GM19463 (cell line): ENCODE measurements around the gene CRACR2B.
A peak's percentile ranks its signal among the peaks of the same experiment; 100 is the strongest.

Source experiments
- ATAC-seq: cut with Tn5 transposase; IDR thresholded peaks from one replicate; pipeline ENCODE4 v1.9.1; 2021; ENCODE audit warnings: mild to moderate bottlenecking, moderate library complexity; ENCODE audit not compliant: unreplicated experiment

Gene CRACR2B

GRCh38 chr11:837189-837989, 9.7 kb downstream of the CRACR2B start:
- ATAC-seq, result no peak

DNA sequence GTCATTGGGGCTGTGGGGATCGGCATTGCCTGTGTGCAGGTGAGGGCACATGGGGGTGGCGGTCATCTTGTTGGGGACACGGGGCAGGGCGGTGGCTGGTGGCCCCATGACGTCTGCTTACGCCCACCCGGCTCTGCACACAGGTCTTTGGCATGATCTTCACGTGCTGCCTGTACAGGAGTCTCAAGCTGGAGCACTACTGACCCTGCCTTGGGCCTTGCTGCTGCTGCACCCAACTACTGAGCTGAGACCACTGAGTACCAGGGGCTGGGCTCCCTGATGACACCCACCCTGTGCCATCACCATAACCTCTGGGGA, 10.2 kb downstream of the CRACR2B start:
- no peak for ATAC-seq

GRCh38 chr11:838441-839279, 10.9 kb downstream of the CRACR2B start:
- no peak for ATAC-seq

DNA sequence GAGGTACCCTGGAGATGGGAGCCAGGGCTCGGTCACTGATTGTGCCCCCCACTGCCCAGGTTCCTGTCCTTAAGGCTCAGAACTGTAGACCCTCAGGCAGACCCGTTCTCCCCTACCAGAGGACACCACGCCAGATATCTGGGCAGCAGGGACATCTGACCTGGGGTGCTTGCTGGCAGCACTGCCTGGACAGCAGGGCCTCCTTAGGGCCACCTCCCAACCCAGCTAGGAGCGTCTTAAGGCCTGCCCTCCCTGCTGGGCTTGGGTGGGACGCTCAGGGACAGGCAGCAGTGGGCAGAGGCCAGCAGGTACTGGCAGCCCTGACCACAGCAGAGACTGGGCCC, 11.5 kb downstream of the CRACR2B start:
- no peak for ATAC-seq

- ATAC-seq, result no peak
Observed at GRCh38 chr11:839875-840617, 12.3 kb downstream of the CRACR2B start.

GRCh38 chr11:841981-842369, 14.3 kb downstream of the CRACR2B start:
- peak; percentile 20 for ATAC-seq

- ATAC-seq, result peak; percentile 61
Observed at GRCh38 chr11:842370-843002, 14.8 kb downstream of the CRACR2B start, which contains the start of the genes POLR2L and TSPAN4. Gene POLR2L, minus strand, starts transcription at chr11:842529. Its CDS starts 21 bp downstream, at chr11:842508. Gene TSPAN4, plus strand, starts transcription at chr11:842852. Its CDS starts 7,453 bp downstream, at chr11:850305.

- ATAC-seq, result peak; percentile 3
Observed at GRCh38 chr11:843086-843734, 15.5 kb downstream of the CRACR2B start.

DNA sequence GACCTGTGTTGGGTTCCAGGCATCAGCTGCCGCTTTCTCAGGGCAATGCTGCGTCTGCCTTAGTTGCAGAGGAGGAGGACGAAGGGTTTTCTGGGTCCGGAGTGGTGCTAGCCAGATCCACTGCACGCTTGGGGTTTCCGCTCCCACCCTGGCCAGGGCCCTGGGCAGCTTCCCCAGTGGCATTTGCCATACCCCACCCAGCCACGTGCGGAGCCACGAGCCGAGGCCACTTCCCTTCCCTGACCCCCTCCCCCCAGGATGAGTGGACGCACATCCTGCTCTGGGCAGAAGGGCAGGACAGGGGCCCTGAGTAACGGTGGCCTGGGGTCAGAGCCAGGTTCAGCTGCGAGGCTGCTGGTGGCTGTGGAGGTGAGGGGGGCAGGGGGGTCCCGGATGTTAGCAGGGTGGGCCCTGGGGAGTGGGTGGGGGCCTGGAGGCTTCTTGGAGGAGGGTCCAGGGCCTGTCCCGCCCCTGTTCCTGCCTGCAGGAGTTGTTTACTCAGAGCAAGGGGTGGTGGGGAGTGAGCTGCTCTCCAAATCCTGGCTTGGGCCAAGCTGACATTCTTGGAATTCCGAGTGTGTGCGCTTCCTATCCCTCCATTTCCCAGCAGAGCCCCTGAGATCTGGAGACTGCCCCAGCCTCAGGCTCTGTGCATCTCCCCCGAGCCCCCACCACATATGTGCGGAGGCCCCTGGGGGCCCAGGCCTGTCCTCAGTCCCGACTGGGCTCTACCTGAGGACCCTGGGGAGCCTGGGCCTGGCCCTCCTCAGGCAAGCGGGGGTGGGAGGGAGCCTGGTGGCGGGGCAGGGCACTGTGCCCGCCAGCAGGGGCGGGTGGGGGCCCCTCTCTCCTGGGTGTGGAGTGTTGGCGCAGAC, 16.3 kb downstream of the CRACR2B start:
- no peak for ATAC-seq

DNA sequence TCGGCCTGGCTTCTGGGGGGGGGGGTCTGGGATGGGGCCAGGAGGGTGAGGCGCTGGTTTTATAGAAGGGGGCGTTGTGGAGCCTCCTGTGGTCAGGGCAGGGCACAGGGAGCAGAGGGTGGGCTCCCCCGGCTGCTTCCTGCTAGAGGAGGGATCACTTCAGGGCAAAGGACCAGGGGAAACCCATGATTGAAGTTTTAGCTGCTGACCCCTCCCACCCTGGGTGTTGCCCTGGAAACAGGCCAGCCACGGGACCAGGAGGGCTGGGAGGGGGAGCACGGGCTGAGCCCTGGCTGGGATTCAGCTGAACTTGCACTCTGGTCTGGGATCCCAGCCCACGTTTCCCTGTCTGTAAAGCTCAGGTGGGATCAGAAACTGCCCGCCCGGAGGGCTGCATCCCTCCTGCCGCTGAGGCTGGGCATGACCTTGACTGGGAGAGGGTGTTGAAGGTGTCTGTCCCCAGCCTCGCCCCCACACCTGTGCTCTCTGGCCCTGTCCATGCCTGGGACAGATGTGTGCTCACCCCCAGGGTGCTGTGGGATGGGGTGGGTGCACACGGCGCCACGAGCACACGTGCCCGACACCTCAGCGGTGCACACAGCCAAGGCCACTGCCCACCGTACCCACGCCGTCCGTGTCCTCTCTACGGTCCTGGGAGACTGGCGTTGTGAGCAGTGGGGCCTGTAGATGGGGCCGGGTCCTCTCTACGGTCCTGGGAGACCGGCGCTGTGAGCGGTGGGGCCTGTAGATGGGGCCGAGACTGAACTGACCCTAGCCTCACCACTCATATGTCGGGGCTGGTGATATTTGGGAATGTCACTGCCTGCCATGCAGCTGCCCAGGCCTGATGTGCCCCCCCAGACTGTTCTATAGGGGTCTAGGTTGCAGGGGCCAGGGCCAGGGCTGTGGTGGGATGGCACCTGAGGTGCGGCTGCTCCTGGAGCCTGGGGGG, 17.2 kb downstream of the CRACR2B start:
- ATAC-seq, result no peak

DNA sequence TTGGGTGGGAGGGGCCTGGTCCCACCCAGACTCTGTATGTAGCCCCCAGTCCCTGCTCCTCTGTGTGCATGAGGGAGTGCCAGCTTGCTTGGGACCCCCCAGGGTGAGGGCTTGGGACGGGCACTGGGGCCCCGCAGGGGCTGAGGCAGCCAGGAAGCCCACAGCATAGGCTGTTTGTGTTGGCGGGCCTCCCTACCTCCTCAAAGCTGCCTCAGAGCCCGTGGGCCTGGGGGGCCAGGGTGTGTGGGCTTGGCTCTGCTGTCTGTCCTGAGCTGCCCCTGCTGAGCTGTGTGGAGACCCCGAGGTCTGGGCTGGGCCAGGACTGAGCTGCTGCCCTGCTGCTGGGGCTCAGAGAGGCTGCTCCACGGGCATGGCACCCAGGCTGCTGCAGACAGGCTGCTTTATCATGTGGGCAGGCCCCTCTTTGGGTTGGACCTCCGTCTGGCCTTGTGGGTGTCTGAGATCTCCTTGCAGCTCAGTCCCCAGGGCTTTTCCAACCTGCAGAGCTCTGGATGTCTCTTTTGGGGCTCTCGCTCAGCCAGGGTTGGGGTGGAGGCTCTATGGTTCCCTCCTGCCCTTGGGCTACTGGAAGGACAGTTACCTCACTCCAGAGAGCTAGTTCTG, 18.3 kb downstream of the CRACR2B start:
- no peak for ATAC-seq

DNA sequence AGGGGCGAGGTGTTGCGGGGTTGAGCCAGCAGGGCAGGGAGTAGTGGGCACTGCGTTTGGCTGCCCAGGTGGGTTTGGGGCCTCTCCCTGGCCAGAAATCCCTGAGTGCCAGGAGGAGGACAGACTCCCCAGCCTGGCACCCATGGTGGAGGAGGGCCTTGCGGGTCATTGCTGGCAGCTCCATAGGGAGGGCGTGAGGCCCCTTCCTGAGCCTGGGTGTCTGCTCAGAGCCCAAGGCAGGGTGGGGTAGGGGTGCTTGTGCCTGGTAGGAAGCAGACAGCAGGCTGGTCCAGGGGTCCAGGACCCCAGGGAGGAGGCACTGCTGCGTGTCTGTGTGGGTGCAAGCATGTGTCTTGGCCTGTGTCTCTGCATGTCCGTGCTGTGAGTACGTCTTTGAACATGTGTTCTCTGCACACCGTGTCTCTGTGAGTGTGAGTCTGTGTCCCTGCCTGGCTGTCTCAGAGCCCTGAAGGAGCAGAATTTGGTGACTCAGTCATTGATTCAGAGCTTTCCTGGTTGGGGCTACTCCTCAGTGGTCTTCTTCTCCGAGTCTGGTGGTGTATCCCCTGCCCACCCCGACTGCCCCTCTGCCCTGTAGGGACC, 18.9 kb downstream of the CRACR2B start:
- ATAC-seq, result no peak

DNA sequence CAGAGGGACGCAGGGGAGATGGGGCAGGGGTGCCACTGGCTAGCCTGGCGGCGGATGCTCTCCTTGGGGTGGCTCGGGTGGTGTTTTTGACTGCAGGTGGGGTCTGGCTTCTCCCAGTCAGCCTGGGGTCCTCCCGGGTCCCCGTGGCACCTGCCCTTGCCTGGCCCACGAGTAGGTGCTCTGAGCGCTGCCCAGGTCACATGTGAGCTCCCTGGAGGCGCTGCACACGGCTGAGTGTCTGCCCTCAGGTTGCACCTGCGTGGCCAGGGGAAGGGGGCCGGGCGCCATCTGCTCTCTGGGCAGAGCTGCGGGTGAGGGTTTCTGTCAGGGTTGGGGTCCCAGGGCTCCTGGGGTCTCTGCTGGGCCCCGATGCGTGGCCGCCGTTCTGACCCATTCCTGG, 20.2 kb downstream of the CRACR2B start:
- no peak for ATAC-seq

DNA sequence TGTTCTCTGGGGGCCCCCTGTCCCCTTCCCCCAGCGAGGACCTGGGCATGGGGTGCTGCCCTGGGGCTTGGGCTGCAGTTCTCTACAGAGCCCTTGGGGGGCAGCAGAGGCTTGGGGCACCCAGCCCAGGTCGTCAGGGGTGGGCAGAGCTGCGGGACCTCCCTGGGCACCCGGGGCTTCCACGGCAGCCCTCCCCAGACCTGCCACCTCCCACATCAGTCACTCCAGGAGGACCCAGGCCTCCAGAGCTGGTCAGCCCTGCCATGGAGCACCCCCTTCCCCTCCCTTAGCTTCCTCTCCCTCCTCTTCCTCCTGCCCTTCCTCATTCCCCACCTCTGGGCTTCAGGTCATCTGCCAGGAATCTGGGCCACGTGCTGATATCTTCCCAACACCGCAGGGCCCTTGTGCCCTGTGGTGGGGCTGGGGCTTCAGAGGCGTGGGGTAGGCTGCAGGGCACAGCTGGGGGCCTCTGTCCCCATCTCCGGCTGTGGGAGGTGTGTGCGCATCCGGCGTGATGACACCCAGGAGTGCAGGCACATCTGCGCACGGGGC, 20.7 kb downstream of the CRACR2B start:
- no peak for ATAC-seq

- ATAC-seq, result no peak
Observed at GRCh38 chr11:849104-849824, 21.5 kb downstream of the CRACR2B start.

DNA sequence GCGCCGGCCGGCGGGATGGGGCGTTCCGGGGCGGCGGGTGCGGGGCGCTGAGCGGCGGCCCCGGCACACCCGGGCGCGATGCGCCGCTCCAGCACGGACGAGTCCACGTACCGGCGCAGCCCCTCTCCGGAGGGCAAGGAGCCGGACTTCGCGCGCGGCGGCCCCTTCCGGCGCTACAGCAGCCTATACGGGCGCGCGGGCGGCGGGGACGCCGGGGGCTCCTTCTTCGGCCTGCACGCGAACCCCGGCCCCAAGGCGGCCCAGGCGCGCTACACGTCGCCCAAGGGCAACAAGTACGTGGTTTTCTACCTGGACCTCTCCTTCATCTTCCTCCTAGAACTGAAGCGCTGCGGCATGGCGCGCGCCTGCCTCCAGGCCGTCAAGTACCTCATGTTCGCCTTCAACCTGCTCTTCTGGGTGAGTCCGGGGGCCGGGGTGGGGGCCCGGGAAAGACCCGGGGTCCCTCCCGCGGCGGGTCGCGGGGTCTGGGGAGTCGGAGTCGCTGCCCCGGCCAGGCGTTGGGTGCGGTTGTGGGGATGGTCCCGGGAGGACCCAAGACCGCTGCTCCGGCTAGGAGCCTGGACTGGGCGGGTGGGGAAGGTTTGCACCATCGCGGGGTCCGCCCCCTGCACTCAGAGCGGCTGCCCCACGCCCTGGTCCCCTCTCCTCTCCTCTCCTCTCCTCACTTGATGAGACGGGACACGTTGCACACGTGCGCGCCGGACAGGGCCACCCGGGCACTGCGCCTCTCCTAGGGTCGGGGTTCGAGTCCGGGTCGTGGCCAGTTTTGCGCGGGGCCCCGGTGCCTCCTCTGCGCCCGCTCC, 22.4 kb downstream of the CRACR2B start:
- no peak for ATAC-seq
